ENCODE measurements around the gene TBCD.

TBCD gene

DNA sequence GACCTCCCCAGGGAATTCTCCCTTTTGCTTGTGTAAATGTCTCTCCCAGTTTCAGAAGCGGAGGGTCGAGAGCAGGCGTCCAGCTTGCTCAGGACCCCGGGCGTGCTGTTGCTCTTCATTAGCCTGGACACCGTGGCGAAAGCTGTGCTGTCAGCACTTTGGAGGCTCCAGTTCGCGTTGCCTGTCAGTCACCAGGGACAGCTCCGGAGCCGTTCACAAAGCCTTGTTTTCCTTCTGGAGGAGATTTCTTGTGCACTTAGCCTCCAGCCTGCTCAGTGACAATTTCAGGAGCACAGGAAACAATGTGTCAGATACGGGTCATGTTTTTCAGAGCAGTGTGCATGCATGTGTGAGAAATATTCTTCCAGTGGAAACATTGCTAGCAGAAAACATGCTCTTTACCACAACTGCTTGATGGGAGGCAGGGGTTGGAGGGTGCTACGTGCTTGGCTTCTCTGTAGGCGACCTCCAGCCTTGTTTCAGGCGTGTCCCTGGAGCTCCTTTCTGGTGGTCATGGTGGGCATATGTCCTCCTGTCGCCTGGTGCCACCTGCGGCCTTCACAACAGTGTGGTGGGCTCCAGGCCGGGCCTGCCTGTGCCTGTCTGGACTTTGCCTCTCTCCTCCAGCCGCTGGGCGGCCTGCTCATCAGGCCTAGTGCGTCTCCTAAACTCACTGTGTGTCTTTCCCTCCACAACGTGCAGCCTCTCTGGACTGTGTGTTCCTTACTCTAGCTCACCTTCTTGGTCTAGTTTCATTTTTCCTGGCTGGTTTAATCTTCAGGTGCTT is 59.0 kb downstream of the TBCD start:
- no peak for DNase-seq (ENCODE audit: low spot score)

DNA sequence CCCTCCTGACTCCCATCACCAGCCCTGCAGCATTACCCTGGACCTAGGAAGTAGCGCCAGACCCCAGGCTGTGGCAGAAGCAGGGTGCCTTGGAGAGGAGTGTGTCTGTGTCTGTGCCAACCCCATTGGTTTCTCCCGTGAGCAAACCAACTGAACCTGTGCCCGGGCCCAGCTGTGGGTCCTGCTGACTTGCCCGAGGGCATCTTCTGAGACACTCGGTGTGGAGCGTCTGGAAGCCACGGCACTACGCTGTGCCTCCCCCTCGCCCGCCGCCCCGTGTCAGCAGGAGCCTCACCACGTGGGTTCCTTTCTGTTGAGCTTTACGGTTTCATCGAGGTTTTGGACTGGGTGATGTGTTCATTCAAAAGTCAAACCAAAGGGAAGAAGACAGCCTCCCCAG is 60.2 kb downstream of the TBCD start:
- no peak for DNase-seq (ENCODE audit: low spot score)

DNA sequence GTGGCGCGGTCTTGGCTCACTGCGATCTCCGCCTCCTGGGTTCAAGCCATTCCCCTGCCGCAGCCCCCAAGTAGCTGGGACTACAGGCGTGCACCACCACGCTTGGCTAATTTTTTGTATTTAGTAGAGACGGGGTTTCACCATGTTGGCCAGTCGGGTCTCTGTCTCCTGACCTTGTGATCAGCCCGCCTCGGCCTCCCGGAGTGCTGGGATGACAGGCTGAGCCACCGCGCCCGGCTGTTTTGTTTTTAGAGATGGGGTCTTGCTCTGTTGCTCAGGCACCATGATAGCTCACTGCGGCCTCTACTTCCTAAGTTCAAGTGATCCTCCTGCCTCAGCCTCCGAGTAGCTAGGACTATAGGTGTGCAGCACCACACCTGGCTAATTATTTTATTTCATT is 60.7 kb downstream of the TBCD start:
- no peak for DNase-seq (ENCODE audit: low spot score)

DNA sequence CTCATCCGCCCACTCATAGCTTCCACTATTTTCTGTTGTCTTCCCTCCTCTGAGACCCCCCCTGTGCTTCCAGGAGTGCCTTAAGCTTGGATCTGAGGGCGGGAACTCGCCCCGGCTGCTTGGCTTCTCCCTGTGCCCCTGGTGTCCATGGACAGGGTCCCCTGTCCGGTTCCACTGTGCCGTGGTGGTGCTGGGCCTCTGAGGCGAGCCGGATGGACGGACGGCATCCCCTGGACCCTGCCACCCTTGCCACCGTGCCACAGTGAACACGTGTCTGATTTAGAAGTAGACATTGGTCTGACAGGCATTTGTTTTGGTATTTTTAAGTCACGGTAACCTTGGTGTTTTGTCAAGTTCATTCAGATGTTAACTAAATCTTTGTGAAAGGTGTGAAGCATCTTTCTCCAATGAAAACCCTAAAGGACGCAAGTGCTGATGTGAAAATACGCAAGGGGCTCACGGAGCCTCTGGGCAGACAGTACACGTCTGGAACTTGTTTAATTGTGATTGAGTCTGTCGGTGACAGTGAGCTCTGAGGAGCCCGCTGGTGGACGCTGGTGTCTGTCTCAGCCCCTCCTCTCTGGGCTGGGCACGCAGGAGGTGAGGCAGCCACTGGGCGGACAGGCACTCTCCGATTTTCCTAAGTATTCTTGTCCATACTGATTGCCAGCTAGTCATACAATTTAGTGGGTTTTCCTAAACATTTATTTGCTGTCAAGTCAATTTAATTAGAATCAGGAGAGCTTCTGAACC is 61.6 kb downstream of the TBCD start:
- no peak for DNase-seq (ENCODE audit: low spot score)

DNA sequence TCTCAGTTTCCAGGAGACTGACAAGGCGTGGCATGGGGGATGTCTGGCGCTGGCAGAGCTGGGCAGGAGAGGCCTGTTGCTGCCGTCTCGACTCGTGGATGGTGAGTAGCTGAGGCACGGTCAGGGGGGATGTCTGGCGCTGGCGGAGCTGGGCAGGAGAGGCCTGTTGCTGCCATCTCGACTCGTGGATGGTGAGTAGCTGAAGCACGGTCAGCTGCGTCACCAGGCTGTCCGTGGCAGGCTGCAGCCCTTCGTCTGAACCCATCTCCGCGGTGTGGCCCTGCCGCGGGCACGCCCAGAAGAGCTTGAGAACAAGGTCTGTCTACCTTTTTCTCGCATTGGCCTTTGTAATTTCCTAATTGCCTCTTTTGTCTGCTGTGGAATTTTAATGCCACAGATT is 63.0 kb downstream of the TBCD start:
- no peak for DNase-seq (ENCODE audit: low spot score)

DNA sequence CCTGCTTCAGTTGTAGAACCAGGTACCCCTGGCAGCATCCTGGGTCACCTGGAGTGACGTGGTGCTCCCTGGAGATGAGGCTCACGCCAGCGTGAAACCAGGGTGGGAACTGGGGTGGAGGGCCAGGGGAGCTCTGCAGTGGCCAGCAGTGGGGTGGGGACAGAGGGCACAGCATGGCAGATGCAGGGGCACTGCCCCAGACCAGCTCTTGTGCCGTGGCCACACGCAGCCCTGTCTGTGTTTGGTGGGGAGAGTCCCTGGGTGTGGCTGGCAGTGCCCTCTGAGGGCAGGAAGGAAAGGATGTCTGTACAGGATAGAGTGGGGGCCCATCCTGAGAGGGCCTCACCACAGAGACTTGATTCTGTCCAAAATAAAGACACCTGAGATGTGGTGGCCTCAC is 63.5 kb downstream of the TBCD start:
- DNase-seq (ENCODE audit: low spot score): no peak

DNA sequence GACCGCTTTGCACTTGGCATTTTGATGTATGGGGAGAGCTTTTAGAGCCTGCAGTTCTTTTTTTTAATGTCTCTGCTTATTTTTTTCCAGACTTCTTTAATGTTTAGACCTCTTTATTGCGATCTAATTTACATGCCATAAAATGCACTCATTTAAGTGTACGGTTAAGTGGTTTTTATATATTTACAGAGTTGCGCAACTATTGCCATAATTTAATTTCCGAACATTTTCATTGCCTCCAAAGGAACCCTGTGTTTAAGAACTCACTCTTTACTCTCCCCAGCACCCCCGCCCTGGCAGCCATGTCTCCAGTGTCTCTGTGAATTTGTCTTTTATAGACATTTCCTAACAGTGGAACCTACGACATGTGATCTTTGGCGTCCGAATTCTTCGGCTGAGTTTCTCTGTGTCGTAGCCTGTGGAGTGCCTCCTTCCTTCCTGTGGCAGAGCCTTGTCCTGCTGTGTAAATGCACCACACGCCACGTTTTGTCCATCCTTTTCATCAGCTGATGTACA is 64.0 kb downstream of the TBCD start:
- DNase-seq (ENCODE audit: low spot score): no peak

DNA sequence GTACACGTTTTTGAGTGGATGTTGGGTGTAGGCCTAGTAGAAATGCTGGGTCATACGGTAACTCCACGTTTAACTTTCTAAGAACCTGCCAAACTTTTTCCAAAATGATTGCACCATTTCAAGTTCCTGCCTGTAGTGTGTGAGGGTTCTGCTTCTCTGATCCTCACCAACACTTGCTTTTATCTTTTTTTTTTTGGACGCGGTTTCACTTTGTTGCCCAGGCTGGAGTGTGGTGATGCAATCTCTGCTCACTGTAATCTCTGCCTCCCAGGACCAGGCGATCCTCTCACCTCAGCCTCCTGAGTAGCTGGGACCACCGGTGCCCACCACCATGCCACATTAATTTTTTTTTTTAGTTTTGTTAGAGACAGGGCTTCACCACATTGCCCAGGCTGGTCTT is 64.5 kb downstream of the TBCD start:
- DNase-seq (ENCODE audit: low spot score): no peak

DNA sequence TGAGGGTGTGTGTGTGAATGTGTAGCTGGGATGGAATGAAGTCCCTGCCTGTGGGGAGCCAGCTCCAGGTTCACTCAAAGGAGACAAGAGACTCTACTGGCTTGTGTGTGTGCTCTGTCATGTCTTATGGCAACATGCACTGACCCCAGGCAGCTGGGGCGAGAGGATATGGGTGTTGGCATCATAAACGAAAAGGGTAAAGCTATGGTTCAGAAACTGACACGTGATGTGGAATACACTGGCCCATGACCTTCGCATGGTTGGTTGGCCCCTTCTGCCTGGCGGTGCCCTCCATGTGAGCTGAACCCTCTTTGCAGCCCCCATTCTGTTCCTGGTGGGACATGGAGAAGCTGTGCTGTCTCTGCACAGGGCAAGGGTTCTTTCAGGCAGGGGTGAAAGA is 66.1 kb downstream of the TBCD start:
- DNase-seq (ENCODE audit: low spot score): no peak

DNA sequence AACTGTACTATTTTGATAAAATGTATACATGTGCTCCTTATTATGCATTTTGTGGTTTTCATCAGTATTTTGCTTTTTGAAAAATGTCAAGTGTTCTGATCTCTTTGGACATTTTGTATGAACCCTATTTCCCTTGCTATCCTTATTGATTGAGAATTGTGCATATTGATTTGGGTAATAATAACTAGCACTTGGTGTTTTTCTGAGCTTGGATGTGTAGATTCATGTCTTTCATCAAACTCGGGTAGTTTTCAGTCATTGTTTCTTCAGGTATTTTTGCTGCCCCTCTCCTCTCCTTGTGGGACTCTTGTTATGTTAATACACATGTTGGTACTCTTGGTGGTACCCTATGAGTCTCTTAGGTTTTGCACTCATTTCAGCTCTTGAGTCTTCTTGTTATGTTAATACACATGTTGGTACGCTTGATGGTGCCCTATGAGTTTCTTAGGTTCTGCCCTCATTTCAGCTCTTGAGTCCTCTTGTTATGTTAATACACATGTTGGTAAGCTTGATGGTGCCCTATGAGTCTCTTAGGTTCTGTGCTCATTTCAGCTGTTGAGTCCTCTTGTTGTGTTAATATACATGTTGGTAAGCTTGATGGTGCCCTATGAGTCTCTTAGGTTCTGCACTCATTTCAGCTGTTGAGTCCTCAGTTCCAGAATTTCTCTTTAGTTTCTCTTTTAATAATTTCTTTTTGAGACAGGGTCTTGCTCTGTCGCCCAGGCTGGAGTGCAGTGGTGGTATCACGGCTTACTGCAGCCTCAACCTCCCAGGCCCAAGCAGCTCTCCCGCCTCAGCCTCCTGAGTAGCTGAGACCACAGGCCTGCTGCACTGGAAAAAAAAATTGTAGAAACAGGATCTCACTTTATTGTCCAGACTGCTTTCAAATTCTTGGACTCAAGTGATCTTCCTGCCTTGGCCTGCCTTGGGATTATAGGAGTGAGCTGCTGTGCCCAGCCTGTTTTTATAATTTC is 68.7 kb downstream of the TBCD start:
- no peak for DNase-seq (ENCODE audit: low spot score)

DNA sequence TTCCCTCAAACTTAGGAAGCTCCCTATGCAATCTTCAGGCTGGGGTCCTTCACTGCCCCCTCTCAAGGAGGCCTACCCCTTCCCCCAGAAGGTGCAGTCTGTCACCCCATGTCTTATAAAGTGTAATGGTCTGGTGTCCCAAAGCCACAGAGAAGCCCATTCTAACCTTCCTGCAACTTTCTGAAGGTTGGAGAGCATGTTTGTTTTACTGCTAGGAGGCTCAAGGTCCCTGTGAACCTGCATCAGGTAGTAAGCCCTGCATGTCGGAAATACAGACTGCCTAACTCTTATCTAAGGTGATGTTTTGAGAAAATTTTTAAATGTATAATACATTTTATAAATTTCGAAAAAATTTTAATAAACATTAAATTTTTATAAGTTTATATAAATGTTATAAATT is 69.7 kb downstream of the TBCD start:
- no peak for DNase-seq (ENCODE audit: low spot score)

DNA sequence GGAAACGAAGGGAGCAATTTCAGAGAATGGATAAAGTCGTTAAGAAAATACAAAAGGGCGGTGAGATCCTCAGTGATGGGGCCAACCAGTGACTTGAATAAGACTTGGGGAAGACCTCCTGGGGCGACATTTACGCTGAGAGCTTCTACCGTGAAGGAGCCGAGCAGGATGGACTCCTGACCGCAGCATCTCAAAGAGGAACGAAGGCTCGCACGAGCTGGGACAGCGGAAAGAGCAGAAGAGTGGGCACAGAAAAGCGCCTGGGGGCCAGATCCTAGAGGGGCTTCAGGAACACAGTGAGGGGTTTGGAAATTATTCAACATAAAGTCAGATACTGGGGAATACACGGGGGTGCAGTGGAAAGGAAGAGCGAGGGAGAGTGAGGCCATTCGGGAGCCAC is 70.4 kb downstream of the TBCD start:
- DNase-seq (ENCODE audit: low spot score): no peak

DNA sequence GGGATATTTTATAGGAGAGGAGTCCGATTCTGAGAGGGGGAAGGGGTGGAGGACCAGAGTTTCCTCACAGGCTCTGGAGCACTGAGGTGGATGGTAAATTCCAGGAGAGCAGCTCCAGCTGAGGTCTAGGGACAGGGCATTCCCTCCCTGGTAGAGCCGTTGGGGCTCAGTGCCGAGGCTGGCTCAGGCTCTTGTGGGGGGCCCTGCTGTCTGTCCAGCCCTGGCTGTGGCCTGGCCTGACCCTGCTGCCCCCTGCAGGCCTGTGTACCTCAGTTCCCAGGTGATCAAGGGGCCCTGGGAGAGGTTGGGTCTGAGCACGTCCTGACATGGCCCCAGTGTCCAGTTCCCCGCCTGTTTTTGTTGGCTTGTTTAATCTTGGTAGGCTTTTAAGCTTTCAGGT is 71.1 kb downstream of the TBCD start:
- DNase-seq (ENCODE audit: low spot score): no peak

DNA sequence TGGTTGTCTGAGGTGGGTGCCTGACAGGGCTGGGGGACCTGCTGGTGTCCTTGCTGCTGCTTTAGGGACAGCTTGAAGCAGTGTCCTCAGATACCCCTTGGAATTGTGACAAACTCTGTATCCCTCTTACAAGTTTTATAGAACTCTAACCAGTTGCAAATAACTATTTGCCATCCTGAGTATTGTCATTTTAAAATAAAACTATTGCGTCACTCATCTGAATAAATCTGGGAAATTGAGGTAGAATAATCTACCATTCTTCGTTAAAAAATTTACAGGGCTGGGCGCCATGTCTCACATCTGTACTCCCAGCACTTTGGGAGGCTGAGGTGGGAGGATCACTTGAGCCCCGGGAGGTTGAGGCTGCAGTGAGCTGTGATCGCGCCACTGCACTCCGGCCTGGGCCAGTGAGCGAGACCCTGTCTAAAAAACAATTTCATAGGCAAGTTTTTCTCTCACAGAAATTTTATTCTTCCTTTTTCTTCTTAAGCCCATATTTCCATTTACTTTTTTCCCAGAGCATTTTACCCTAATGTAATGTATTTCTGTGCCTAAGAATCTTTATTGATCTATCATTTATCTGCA is 73.8 kb downstream of the TBCD start:
- no peak for DNase-seq (ENCODE audit: low spot score)

DNA sequence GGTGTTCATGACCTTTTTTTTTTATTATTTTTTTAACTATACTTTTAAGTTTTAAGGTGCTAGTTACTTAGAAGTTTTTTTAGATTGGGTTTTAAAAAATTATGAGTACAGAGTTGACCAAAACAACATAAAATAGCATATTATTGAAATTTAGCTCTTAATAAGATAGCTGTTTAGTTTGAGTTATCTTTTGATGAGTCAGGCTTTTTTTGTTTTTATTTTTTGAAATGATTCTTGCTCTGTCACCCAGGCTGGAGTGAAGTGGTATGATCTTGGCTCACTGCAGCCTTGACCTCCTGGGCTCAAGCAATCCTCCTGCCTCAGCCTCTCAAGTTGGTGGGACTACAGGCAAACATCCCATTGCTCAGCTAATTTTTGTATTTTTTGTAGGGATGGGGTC is 74.3 kb downstream of the TBCD start:
- no peak for DNase-seq (ENCODE audit: low spot score)

DNA sequence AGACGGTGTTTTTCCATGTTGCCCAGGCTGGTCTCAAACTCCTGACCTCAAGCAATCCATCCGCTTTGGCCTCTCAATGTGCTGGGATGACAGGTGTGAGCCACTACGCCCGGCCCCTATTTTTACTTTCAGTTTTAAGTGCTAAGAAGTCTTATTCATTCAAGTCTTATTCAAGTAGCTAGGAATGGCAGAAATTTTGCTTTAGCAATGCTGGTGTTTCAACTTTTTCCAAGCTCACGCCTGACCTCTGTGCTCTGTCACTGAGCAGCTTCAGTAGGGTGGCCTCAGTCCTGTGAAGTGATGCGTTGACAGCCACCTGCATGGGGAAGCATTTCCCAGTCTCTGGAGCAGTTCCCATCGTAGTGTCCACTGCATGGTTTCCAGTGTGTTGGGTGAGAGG is 75.1 kb downstream of the TBCD start:
- DNase-seq (ENCODE audit: low spot score): no peak

DNA sequence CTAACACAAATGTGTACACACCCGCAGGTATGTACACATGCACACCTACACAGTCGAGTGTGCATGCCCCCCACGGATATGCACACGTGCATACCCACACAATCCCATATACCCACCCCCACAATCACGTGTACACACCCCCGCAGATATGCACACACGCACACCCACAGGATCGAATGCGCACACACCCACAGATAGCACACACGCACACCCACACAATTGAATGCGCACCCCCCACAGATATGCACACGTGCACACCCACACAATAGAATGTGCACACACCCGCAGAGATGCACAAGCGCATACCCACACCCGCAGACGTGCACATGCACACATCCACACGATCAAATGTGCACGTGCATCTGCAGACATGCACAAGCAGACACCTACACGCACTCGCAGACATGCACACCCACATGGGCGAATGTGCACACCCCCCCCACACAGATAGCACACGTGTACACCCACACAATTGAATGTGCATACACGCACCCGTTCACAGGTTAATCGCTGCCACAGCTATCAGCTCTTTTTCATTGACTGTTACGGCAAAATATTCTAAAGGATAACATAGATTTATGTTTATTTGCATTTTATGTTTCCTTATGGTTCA is 77.1 kb downstream of the TBCD start:
- DNase-seq (ENCODE audit: low spot score): no peak

DNA sequence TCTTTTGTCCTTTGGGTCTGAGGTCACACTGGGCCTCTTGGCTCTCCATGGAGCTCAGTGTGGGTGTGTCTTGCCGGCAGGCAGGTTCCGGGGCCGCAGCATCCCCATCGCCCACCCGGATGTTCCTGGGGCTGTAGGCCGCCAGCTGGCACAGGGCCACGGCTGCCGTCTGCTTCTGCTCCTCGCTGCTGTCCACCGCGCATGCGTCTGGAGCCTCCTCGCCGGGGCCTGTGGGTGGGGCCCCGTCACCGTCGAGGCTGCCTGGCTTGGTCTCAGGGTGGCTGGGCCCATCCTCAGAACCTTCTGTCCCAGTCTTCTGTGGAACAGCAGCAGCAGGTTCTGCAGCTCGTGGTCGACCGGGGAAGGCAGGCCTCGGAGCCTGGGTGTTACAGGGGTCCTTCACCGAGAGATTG is 78.4 kb downstream of the TBCD start:
- peak; percentile 64 for DNase-seq (ENCODE audit: low spot score)

DNA sequence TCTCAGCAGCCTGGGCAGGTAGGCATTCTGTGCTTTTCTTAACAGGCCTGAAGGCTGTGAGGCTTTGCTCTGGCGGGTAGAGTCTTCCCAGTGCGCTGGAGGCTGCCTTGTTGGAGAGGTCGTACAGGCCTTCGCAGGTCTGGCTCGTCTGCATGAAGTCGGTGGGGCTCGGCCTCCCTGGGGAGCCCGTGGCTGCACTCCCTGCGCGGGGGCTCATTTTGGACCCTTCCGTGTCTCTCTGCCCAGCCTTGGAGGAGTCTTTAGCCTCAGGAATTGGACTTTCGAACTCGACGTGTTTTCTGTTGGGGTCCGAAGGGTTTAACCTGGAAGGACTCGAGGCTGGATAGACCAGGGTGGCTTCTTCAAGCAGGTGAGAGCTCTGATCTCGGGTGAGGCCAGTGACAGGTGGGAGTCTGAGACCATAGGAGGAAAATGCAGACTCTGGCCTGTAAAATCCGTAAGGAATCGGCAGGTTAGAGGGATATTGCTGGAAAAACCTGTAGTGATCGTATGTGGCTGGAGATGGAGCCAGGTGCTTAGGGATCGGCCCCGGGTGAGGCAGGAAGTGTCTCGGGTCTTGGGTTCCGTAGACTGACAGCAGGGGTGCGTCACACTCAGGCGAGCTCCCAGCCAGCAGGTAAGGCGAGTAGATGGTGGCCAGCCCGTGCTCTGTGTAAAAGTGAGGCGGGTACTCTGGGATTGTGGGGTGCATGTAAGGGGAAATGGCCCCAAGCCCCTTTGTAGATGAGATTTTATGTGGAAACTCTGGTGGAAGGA is 79.4 kb downstream of the TBCD start:
- no peak for DNase-seq (ENCODE audit: low spot score)

DNA sequence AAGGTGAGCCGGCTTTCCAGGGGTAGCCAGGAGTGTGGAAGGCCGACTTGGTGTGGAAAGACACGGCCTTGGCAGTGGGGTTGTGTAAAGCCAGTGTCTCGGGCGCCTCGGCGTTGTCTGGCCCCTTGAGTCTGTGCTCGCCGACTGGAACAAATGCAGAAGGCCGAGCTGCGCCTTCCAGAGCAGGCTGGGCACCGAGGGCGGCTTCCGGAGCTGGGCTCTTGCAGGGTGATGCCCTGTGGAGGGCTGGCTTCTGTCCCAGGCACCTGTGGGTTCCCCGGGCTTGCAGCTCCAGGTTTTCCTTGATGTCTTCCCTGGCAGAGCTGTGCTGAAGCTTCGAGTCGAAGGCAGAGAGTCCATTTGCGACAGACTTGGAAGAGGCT is 79.9 kb downstream of the TBCD start:
- DNase-seq (ENCODE audit: low spot score): no peak

DNA sequence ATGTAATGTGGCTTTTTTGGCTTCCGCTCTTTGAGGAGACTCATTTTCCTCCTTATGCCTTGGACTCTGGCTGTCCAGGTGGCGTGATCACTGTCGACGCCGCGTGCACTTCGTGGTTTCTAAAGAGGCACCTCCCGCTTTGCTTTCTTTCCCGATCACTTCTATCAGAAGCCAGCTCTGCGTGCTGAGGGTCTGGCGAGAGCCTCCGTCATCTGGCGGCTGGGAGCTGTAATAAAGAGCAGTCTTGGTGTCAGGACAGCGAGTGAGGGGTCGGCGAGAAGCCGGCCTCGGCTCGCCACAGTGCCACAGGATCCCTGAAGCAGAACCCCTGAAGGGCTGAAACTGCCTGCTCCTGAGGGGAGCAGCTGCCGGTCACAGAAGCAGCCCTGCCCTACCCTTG is 80.5 kb downstream of the TBCD start:
- no peak for DNase-seq (ENCODE audit: low spot score)

All from AG08396 (cell line).